ENCODE data around the gene FBXL17. TPM values are rescaled to one million over a fixed set of nuclear protein-coding genes. Genes with fewer than 3 reads are reported as not detected.

FBXL17 gene
- total RNA-seq, 1 donor from 2014 or later: 17.6 TPM

GRCh38 chr5:107966201-107966600, 415.7 kb downstream of the FBXL17 start:
- Mint-ChIP-seq H3K27me3 (ENCODE audit: unreplicated experiment) (no peaks in the 10 kb centered on the region), H3K36me3 (ENCODE audit: unreplicated experiment) (peaks cover 3% of the 10 kb centered on the region), H3K4me3 (ENCODE audit: unreplicated experiment) (no peak overlapping the region), H3K4me1 (ENCODE audit: unreplicated experiment) (peaks cover 33% of the 10 kb centered on the region), H3K9me3 (ENCODE audit: unreplicated experiment) (peaks cover 5% of the 10 kb centered on the region), H3K27ac (ENCODE audit: unreplicated experiment) (no peak overlapping the region)
- no peak for DNase-seq (ENCODE audit: extremely low spot score, unreplicated experiment)
- TF ChIP-seq CTCF (IDR thresholded peaks at IDR 0.05): no peak

- Mint-ChIP-seq H3K36me3 (ENCODE audit: unreplicated experiment) (peaks cover 3% of the 10 kb centered on the region), H3K27ac (ENCODE audit: unreplicated experiment) (no peak overlapping the region), H3K4me3 (ENCODE audit: unreplicated experiment) (no peak overlapping the region), H3K27me3 (ENCODE audit: unreplicated experiment) (no peaks in the 10 kb centered on the region), H3K9me3 (ENCODE audit: unreplicated experiment) (peaks cover 5% of the 10 kb centered on the region), H3K4me1 (ENCODE audit: unreplicated experiment) (peaks cover 30% of the 10 kb centered on the region)
- no peak for TF ChIP-seq CTCF (IDR thresholded peaks at IDR 0.05)
- DNase-seq (ENCODE audit: extremely low spot score, unreplicated experiment): no peak
Observed at GRCh38 chr5:107964722-107965121, 417.2 kb downstream of the FBXL17 start.

- H3K4me1 Mint-ChIP-seq (ENCODE audit: unreplicated experiment): peaks cover 11% of the 10 kb centered on the region
- no peak for DNase-seq (ENCODE audit: extremely low spot score, unreplicated experiment)
- H3K27me3 Mint-ChIP-seq (ENCODE audit: unreplicated experiment): no peaks in the 10 kb centered on the region
- no peak for TF ChIP-seq CTCF (IDR thresholded peaks at IDR 0.05)
- H3K9me3 Mint-ChIP-seq (ENCODE audit: unreplicated experiment): no peaks in the 10 kb centered on the region
- no peak overlapping the region for H3K4me3 Mint-ChIP-seq (ENCODE audit: unreplicated experiment)
- no peaks in the 10 kb centered on the region for H3K36me3 Mint-ChIP-seq (ENCODE audit: unreplicated experiment)
- H3K27ac Mint-ChIP-seq (ENCODE audit: unreplicated experiment): no peak overlapping the region
Observed at GRCh38 chr5:107959573-107960279, 422.2 kb downstream of the FBXL17 start.

- H3K27ac Mint-ChIP-seq (ENCODE audit: unreplicated experiment): no peak overlapping the region
- no peaks in the 10 kb centered on the region for H3K9me3 Mint-ChIP-seq (ENCODE audit: unreplicated experiment)
- no peak for DNase-seq (ENCODE audit: extremely low spot score, unreplicated experiment)
- no peaks in the 10 kb centered on the region for H3K27me3 Mint-ChIP-seq (ENCODE audit: unreplicated experiment)
- TF ChIP-seq CTCF (IDR thresholded peaks at IDR 0.05): no peak
- no peak overlapping the region for H3K4me3 Mint-ChIP-seq (ENCODE audit: unreplicated experiment)
- H3K36me3 Mint-ChIP-seq (ENCODE audit: unreplicated experiment): no peaks in the 10 kb centered on the region
- peaks cover 11% of the 10 kb centered on the region for H3K4me1 Mint-ChIP-seq (ENCODE audit: unreplicated experiment)
Observed at GRCh38 chr5:107958861-107959260, 423.0 kb downstream of the FBXL17 start.

GRCh38 chr5:107958432-107958831, 423.5 kb downstream of the FBXL17 start:
- Mint-ChIP-seq H3K27me3 (ENCODE audit: unreplicated experiment) (no peaks in the 10 kb centered on the region), H3K4me1 (ENCODE audit: unreplicated experiment) (peaks cover 11% of the 10 kb centered on the region), H3K9me3 (ENCODE audit: unreplicated experiment) (no peaks in the 10 kb centered on the region), H3K36me3 (ENCODE audit: unreplicated experiment) (no peaks in the 10 kb centered on the region), H3K27ac (ENCODE audit: unreplicated experiment) (no peak overlapping the region), H3K4me3 (ENCODE audit: unreplicated experiment) (no peak overlapping the region)
- no peak for DNase-seq (ENCODE audit: extremely low spot score, unreplicated experiment)
- TF ChIP-seq CTCF (IDR thresholded peaks at IDR 0.05): no peak

All from osteocyte (in vitro differentiated cells).